Astrocyte of the cerebellum (primary cell): ENCODE results near the gene MAN1A1.

Source experiments
- DNase-seq: peaks from one replicate; pipeline ENCODE4 v3.0.0-alpha.2; 2011; ENCODE audit warnings: low read depth
- H3K4me3 ChIP-seq: 2 replicates; pipeline ENCODE4 v1.5.1; 2011; ENCODE audit warnings: mild to moderate bottlenecking, low read depth, low read length, moderate library complexity
- CTCF ChIP-seq: IDR thresholded peaks from 2 replicates; pipeline ENCODE4 v1.5.1; 2012; ENCODE audit warnings: low read length, low read depth, moderate library complexity, mild to moderate bottlenecking; ENCODE audit errors: missing control alignments
- in situ Hi-C: cut with HindIII; loops from 2 replicates; pipeline ENCODE4 v1.10.0; 2017; ENCODE audit warnings: low sequenced_read_pairs

Gene MAN1A1

GRCh38 chr6:119145111-119145510, 204.4 kb downstream of the MAN1A1 start:
- H3K4me3 ChIP-seq, result no peak overlapping the region
- TF ChIP-seq CTCF, result no peak
- DNase-seq, result no peak
- in situ Hi-C loops, result no loop called here

- in situ Hi-C loops, result no loop called here
- no peak for TF ChIP-seq CTCF
- H3K4me3 ChIP-seq, result no peak overlapping the region
- no peak for DNase-seq
Measured at GRCh38 chr6:119142637-119143036, 206.9 kb downstream of the MAN1A1 start.

GRCh38 chr6:119142041-119142440, 207.5 kb downstream of the MAN1A1 start:
- no peak for DNase-seq
- TF ChIP-seq CTCF, result no peak
- no peak overlapping the region for H3K4me3 ChIP-seq
- in situ Hi-C loops, result no loop called here

GRCh38 chr6:119140196-119141140, 209.1 kb downstream of the MAN1A1 start:
- in situ Hi-C loops, result no loop called here
- DNase-seq, result no peak
- no peak overlapping the region for H3K4me3 ChIP-seq
- no peak for TF ChIP-seq CTCF

- in situ Hi-C loops, result no loop called here
- no peak overlapping the region for H3K4me3 ChIP-seq
- TF ChIP-seq CTCF, result no peak
- DNase-seq, result no peak
Measured at GRCh38 chr6:119138906-119139541, 210.5 kb downstream of the MAN1A1 start.

- H3K4me3 ChIP-seq, result no peak overlapping the region
- TF ChIP-seq CTCF, result no peak
- in situ Hi-C loops, result no loop called here
- no peak for DNase-seq
Measured at GRCh38 chr6:119137194-119138072, 212.1 kb downstream of the MAN1A1 start.
